NCI-H748 (cell line): ENCODE results near the gene PROK2.

Experiments
- DNase-seq: peaks from one replicate; lab custom pipeline; 2025; ENCODE audit not compliant: unreplicated experiment; lab: John Stamatoyannopoulos, UW

Gene PROK2

GRCh38 chr3:71787851-71788405 is 3.0 kb upstream of the PROK2 start:
- DNase-seq = no peak

- no peak for DNase-seq
These were observed 1.6 kb upstream of the PROK2 start for GRCh38 chr3:71786551-71786950.

GRCh38 chr3:71786217-71786549 is 1.2 kb upstream of the PROK2 start:
- DNase-seq = no peak

- DNase-seq = peak; percentile 24
These were observed 726 bp upstream of the PROK2 start for GRCh38 chr3:71785532-71786216.

GRCh38 chr3:71784201-71784913 is 591 bp downstream of the PROK2 start:
- no peak for DNase-seq

GRCh38 chr3:71783152-71783551 is 1.8 kb downstream of the PROK2 start:
- no peak for DNase-seq

GRCh38 chr3:71780430-71780829 is 4.5 kb downstream of the PROK2 start:
- no peak for DNase-seq

- DNase-seq = no peak
These were observed 5.1 kb downstream of the PROK2 start for GRCh38 chr3:71779674-71780377.

GRCh38 chr3:71778353-71778752 is 6.6 kb downstream of the PROK2 start:
- DNase-seq = no peak

- DNase-seq = no peak
These were observed 8.4 kb downstream of the PROK2 start for GRCh38 chr3:71776538-71776937.

GRCh38 chr3:71771884-71772283 is 13.1 kb downstream of the PROK2 start:
- DNase-seq = no peak

GRCh38 chr3:71771126-71771525 is 13.8 kb downstream of the PROK2 start:
- no peak for DNase-seq

- no peak for DNase-seq
These were observed 21.5 kb downstream of the PROK2 start for GRCh38 chr3:71763426-71763825.

GRCh38 chr3:71760140-71760539 is 24.8 kb downstream of the PROK2 start:
- no peak for DNase-seq

GRCh38 chr3:71759401-71759800 is 25.5 kb downstream of the PROK2 start:
- DNase-seq = no peak

- no peak for DNase-seq
These were observed 26.9 kb downstream of the PROK2 start for GRCh38 chr3:71758091-71758490.

- DNase-seq = peak; percentile 44
These were observed 30.2 kb downstream of the PROK2 start for GRCh38 chr3:71754610-71755253.

GRCh38 chr3:71753701-71754609 is 31.0 kb downstream of the PROK2 start, which contains the start of gene GPR27:
TSS of gene GPR27 (plus strand) at chr3:71753855. CDS start at chr3:71754050, 195 bp downstream.
- peak; percentile 67 for DNase-seq

GRCh38 chr3:71752831-71753700 is 31.9 kb downstream of the PROK2 start:
- peak; percentile 42 for DNase-seq
